PC-3 (cell line): ENCODE measurements around the gene GLDC. TPM values are rescaled to one million over a fixed set of nuclear protein-coding genes. Genes with fewer than 3 reads are reported as not detected.

Source experiments
- ATAC-seq: fragments of 200-7000 bp; cut with Tn5 transposase; 2 replicates; pipeline ENCODE4 v1.9.1; 2020; ENCODE audit warnings: mild to moderate bottlenecking, moderate library complexity
- BruUV-seq: library from RNA; stranded (reverse); fragments of 400-500 nt; replicated peaks from 2 replicates; lab custom pipeline; 2021; lab: Mats Ljungman, UMichigan
- CTCF ChIA-PET: fragments of 300-600 bp; sonication (Branson Sonifier 250); formaldehyde crosslinking; loops from one replicate; lab custom pipeline; 2022; ENCODE audit warnings: antibody characterized with exemption; lab: Charles Lee
- POLR2A ChIA-PET: fragments of 300-600 bp; sonication (Branson Sonifier 250); formaldehyde crosslinking; loops from one replicate; lab custom pipeline; 2022; ENCODE audit warnings: antibody characterized with exemption; ENCODE audit not compliant: unreplicated experiment; lab: Charles Lee
- DNase-seq: peaks from one replicate; pipeline ENCODE4 v3.0.0-alpha.2; 2015
- H2AFZ ChIP-seq: fragments of 300-600 bp; sonication (generic); 2 replicates; pipeline ENCODE4 v1.6.0; 2016; ENCODE audit warnings: antibody characterized with exemption, low read length
- H3F3A ChIP-seq: fragments of 300-600 bp; sonication (generic); one replicate; pipeline ENCODE4 v1.6.0; 2017; ENCODE audit warnings: antibody characterized with exemption, low read length, control low read depth, mild to moderate bottlenecking; ENCODE audit not compliant: unreplicated experiment
- H3K27ac ChIP-seq: fragments of 300-600 bp; sonication (generic); 2 replicates; pipeline ENCODE4 v1.5.1; 2016; ENCODE audit warnings: mild to moderate bottlenecking, low read length
- H3K27me3 ChIP-seq: fragments of 300-600 bp; sonication (generic); 2 replicates; pipeline ENCODE4 v1.6.1; 2016; ENCODE audit warnings: low read length, mixed read lengths
- H3K36me3 ChIP-seq: fragments of 300-600 bp; sonication (generic); 2 replicates; pipeline ENCODE4 v1.6.1; 2016; ENCODE audit warnings: low read depth, mixed run types, low read length, mixed read lengths
- H3K4me1 ChIP-seq: fragments of 300-600 bp; sonication (generic); 2 replicates; pipeline ENCODE4 v1.5.1; 2016; ENCODE audit warnings: low read length; ENCODE audit not compliant: insufficient read depth
- H3K4me2 ChIP-seq: fragments of 300-600 bp; sonication (generic); 2 replicates; pipeline ENCODE4 v1.6.0; 2016; ENCODE audit warnings: low read length
- H3K4me3 ChIP-seq: fragments of 300-600 bp; sonication (generic); 2 replicates; pipeline ENCODE4 v1.5.1; 2016; ENCODE audit warnings: mild to moderate bottlenecking, low read length, mixed read lengths
- H3K79me2 ChIP-seq: fragments of 300-600 bp; sonication (generic); 2 replicates; pipeline ENCODE4 v1.6.1; 2017; ENCODE audit warnings: low read length, mixed read lengths
- H3K9ac ChIP-seq: fragments of 300-600 bp; sonication (generic); 2 replicates; pipeline ENCODE4 v1.6.0; 2016; ENCODE audit warnings: mild to moderate bottlenecking, low read length
- H3K9me2 ChIP-seq: fragments of 300-600 bp; sonication (generic); replicated peaks from 2 replicates; pipeline ENCODE4 v1.6.1; 2016; ENCODE audit warnings: mixed run types, low read length, mixed read lengths
- H3K9me3 ChIP-seq: fragments of 300-600 bp; sonication (generic); 2 replicates; pipeline ENCODE4 v1.6.1; 2016; ENCODE audit warnings: low read length, mixed read lengths
- H4K20me1 ChIP-seq: fragments of 300-600 bp; sonication (generic); 2 replicates; pipeline ENCODE4 v1.6.1; 2016; ENCODE audit warnings: low read length, mixed read lengths
- EZH2 ChIP-seq: fragments of 300-600 bp; sonication (generic); IDR thresholded peaks from one replicate; pipeline ENCODE4 v1.6.1; 2017; ENCODE audit warnings: antibody characterized with exemption, mild to moderate bottlenecking, low read length; ENCODE audit not compliant: unreplicated experiment
- EZH2phosphoT487 ChIP-seq: fragments of 300-600 bp; sonication (generic); IDR thresholded peaks from 2 replicates; pipeline ENCODE4 v1.6.1; 2018; ENCODE audit warnings: mild to moderate bottlenecking, antibody characterized with exemption, low read length, borderline replicate concordance
- intact Hi-C: fragments of 100-400 bp; cut with micrococcal nuclease; formaldehyde crosslinking; loops from 2 replicates; pipeline ENCODE4 v1.9.0; 2023
- total RNA-seq: library from RNA; depleted of rRNA; stranded (reverse); fragments of >200 nt; gene quantifications from 2 replicates; pipeline ENCODE4 v1.2.3, GENCODE V29; 2014
- TF ChIP-seq, protein P1 (sequence below): fragments of 300-600 bp; sonication (generic); conservative IDR thresholded peaks from 2 replicates; pipeline ENCODE4 v1.5.1; 2017; ENCODE audit warnings: antibody characterized with exemption, low read depth, mild to moderate bottlenecking, low read length

GLDC gene
- total RNA-seq, 1 experiment from 2014 or later = 8.1 TPM

- Histone ChIP-seq H3K9ac (no peak overlapping the region), H3F3A (no peaks in the 10 kb centered on the region), H3K4me1 (no peaks in the 10 kb centered on the region), H3K36me3 (no peaks in the 10 kb centered on the region), H3K27me3 (no peaks in the 10 kb centered on the region), H3K79me2 (no peaks in the 10 kb centered on the region), H3K9me2 (no peaks in the 10 kb centered on the region), H3K4me2 (no peak overlapping the region), H3K4me3 (no peak overlapping the region), H4K20me1 (no peaks in the 10 kb centered on the region), H2AFZ (no peak overlapping the region), H3K9me3 (no peaks in the 10 kb centered on the region), H3K27ac (no peak overlapping the region)
- no TSS peak for BruUV-seq
- ATAC-seq = no peak
- intact Hi-C loops = no loop called here
- ChIA-PET CTCF (no interaction called here), POLR2A (no interaction called here)
- no peak for TF ChIP-seq EZH2
- TF ChIP-seq EZH2phosphoT487 = no peak
- TF ChIP-seq, protein P1, sequence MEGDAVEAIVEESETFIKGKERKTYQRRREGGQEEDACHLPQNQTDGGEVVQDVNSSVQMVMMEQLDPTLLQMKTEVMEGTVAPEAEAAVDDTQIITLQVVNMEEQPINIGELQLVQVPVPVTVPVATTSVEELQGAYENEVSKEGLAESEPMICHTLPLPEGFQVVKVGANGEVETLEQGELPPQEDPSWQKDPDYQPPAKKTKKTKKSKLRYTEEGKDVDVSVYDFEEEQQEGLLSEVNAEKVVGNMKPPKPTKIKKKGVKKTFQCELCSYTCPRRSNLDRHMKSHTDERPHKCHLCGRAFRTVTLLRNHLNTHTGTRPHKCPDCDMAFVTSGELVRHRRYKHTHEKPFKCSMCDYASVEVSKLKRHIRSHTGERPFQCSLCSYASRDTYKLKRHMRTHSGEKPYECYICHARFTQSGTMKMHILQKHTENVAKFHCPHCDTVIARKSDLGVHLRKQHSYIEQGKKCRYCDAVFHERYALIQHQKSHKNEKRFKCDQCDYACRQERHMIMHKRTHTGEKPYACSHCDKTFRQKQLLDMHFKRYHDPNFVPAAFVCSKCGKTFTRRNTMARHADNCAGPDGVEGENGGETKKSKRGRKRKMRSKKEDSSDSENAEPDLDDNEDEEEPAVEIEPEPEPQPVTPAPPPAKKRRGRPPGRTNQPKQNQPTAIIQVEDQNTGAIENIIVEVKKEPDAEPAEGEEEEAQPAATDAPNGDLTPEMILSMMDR = no peak
- DNase-seq = no peak
Measured at GRCh38 chr9:6610073-6610472, 35.5 kb downstream of the GLDC start.

GRCh38 chr9:6609497-6610016, 36.0 kb downstream of the GLDC start:
- ATAC-seq = no peak
- POLR2A ChIA-PET = no interaction called here
- CTCF ChIA-PET = no interaction called here

GRCh38 chr9:6605202-6605601, 40.3 kb downstream of the GLDC start:
- H3K4me1 ChIP-seq = no peaks in the 10 kb centered on the region
- intact Hi-C loops = no loop called here
- ChIA-PET POLR2A (no interaction called here), CTCF (no interaction called here)
- no peaks in the 10 kb centered on the region for H3F3A ChIP-seq
- no peaks in the 10 kb centered on the region for H3K27me3 ChIP-seq
- no peaks in the 10 kb centered on the region for H3K9me3 ChIP-seq
- no peak overlapping the region for H3K4me3 ChIP-seq
- ATAC-seq (no peak), DNase-seq (no peak)
- no TSS peak for BruUV-seq
- no peak overlapping the region for H3K4me2 ChIP-seq
- no peaks in the 10 kb centered on the region for H4K20me1 ChIP-seq
- no peaks in the 10 kb centered on the region for H3K79me2 ChIP-seq
- TF ChIP-seq EZH2phosphoT487 = no peak
- TF ChIP-seq, protein P1 = no peak
- TF ChIP-seq EZH2 = no peak
- H3K9me2 ChIP-seq = no peaks in the 10 kb centered on the region
- no peak overlapping the region for H2AFZ ChIP-seq
- H3K9ac ChIP-seq = no peak overlapping the region
- H3K36me3 ChIP-seq = no peaks in the 10 kb centered on the region
- H3K27ac ChIP-seq = no peak overlapping the region

More at GRCh38 chr9:6609497-6610016, 36.0 kb downstream of the GLDC start:
- no TSS peak for BruUV-seq
- no peak overlapping the region for H3K4me2 ChIP-seq
- H3K36me3 ChIP-seq = no peaks in the 10 kb centered on the region
- no peak for DNase-seq
- H3K27me3 ChIP-seq = no peaks in the 10 kb centered on the region
- intact Hi-C loops = no loop called here
- no peaks in the 10 kb centered on the region for H3K79me2 ChIP-seq
- H3K4me1 ChIP-seq = no peaks in the 10 kb centered on the region
- no peaks in the 10 kb centered on the region for H3K9me2 ChIP-seq
- H3K4me3 ChIP-seq = no peak overlapping the region
- TF ChIP-seq, protein P1 = no peak
- TF ChIP-seq EZH2 (no peak), EZH2phosphoT487 (no peak)
- H3K9ac ChIP-seq = no peak overlapping the region
- no peaks in the 10 kb centered on the region for H3K9me3 ChIP-seq
- H3K27ac ChIP-seq = no peak overlapping the region
- no peaks in the 10 kb centered on the region for H3F3A ChIP-seq
- no peak overlapping the region for H2AFZ ChIP-seq
- H4K20me1 ChIP-seq = no peaks in the 10 kb centered on the region
